SK-N-SH (cell line): Measurements from ENCODE around the gene HS3ST5. TPM values are rescaled to one million over a fixed set of nuclear protein-coding genes. Genes with fewer than 3 reads are reported as not detected.

Source experiments
- CTCF ChIA-PET: fragments of 300-600, 350-600 bp; formaldehyde crosslinking; extraction: SDS; loops from one replicate; lab custom pipeline; 2021; lab: Yijun Ruan, JAX
- POLR2A ChIA-PET: fragments of 350-600 bp; sonication (Branson Sonifier 250); formaldehyde crosslinking; extraction: SDS; loops from one replicate; lab custom pipeline; 2020; ENCODE audit warnings: antibody characterized with exemption, inconsistent platforms; lab: Yijun Ruan, JAX
- DNase-seq: peaks from one replicate; pipeline ENCODE4 v3.0.0; 2012
- H2AFZ ChIP-seq: fragments of 200-600 bp; sonication (generic); 2 replicates; pipeline ENCODE4 v1.8.1; 2016; ENCODE audit warnings: antibody characterized with exemption, mild to moderate bottlenecking, low read depth
- H3F3A ChIP-seq: fragments of 200-600 bp; sonication (generic); replicated peaks from 2 replicates; pipeline ENCODE3; 2016; ENCODE audit warnings: antibody characterized with exemption, mild to moderate bottlenecking; ENCODE audit not compliant: insufficient read depth
- H3K27ac ChIP-seq, 2 experiments: fragments of 200-500 bp in 1 of 2; fragments of 200-600 bp in 1 of 2; sonication (Bioruptor generic) in 1 of 2; sonication (generic), shearing (Covaris generic) in 1 of 2; 2 replicates each; pipeline versions ENCODE4 v1.5.1 to v1.6.1; 2014 to 2016; ENCODE audit warnings: low read depth in 2 of 2, inconsistent platforms in 1 of 2, low read length in 1 of 2, mild to moderate bottlenecking in 1 of 2, mixed read lengths in 1 of 2
- H3K27me3 ChIP-seq: fragments of 200-600 bp; sonication (generic), shearing (Covaris generic); 2 replicates; pipeline ENCODE4 v1.6.1; 2016; ENCODE audit warnings: mixed run types; ENCODE audit not compliant: insufficient read depth
- H3K36me3 ChIP-seq, 2 experiments: fragments of 200-500 bp in 1 of 2; fragments of 200-600 bp in 1 of 2; sonication (Bioruptor generic) in 1 of 2; sonication (generic) in 1 of 2; replicated peaks in 1 of 2; 2 replicates each; pipeline versions ENCODE3 to v1.5.1; 2014 to 2016; ENCODE audit warnings: low read length in 1 of 2, mild to moderate bottlenecking in 1 of 2; ENCODE audit not compliant: insufficient read depth in 2 of 2, control insufficient read depth in 1 of 2
- H3K4me1 ChIP-seq, 2 experiments: fragments of 200-500 bp in 1 of 2; fragments of 200-600 bp in 1 of 2; sonication (Bioruptor generic) in 1 of 2; sonication (generic), shearing (Covaris generic) in 1 of 2; 2 replicates each; pipeline versions ENCODE4 v1.5.1 to v1.6.1; 2014 to 2016; ENCODE audit warnings: low read depth in 1 of 2, low read length in 1 of 2, mixed run types in 1 of 2; ENCODE audit not compliant: insufficient read depth in 2 of 2, control insufficient read depth in 1 of 2
- H3K4me2 ChIP-seq: fragments of 200-600 bp; sonication (generic), shearing (Covaris generic); 2 replicates; pipeline ENCODE4 v1.6.1; 2017; ENCODE audit warnings: mixed run types
- H3K4me3 ChIP-seq, 2 experiments: fragments of 200-500 bp in 1 of 2; fragments of 200-600 bp in 1 of 2; sonication (Bioruptor generic) in 1 of 2; sonication (generic), shearing (Covaris generic) in 1 of 2; 2 replicates each; pipeline versions ENCODE4 v1.5.1 to v1.8.1; 2014 to 2016; ENCODE audit warnings: low read depth in 2 of 2, inconsistent platforms in 1 of 2, low read length in 1 of 2, mild to moderate bottlenecking in 1 of 2, mixed read lengths in 1 of 2, moderate library complexity in 1 of 2
- H3K79me2 ChIP-seq: fragments of 200-600 bp; sonication (generic); 2 replicates; pipeline ENCODE4 v1.8.1; 2017; ENCODE audit warnings: mild to moderate bottlenecking; ENCODE audit not compliant: insufficient read depth
- H3K9ac ChIP-seq: fragments of 200-600 bp; sonication (generic); 2 replicates; pipeline ENCODE4 v1.6.1; 2017; ENCODE audit warnings: mixed run types
- H3K9me2 ChIP-seq: fragments of 200-600 bp; sonication (generic); 2 replicates; pipeline ENCODE4 v1.6.1; 2017; ENCODE audit warnings: mixed run types
- H3K9me3 ChIP-seq: fragments of 200-600 bp; sonication (generic); 2 replicates; pipeline ENCODE4 v1.6.1; 2017; ENCODE audit warnings: mixed run types, mild to moderate bottlenecking, moderate library complexity
- H4K20me1 ChIP-seq: fragments of 200-600 bp; sonication (generic); 2 replicates; pipeline ENCODE4 v1.6.1; 2017; ENCODE audit warnings: mild to moderate bottlenecking, mixed run types; ENCODE audit not compliant: insufficient read depth
- ELF1 ChIP-seq: IDR thresholded peaks from 2 replicates; pipeline ENCODE4 v1.4.0; 2012
- FOSL2 ChIP-seq: IDR thresholded peaks from 2 replicates; pipeline ENCODE4 v1.4.0; 2012; ENCODE audit warnings: low read depth, mild to moderate bottlenecking, moderate library complexity, borderline replicate concordance
- GABPA ChIP-seq: IDR thresholded peaks from 2 replicates; pipeline ENCODE4 v1.4.0; 2012; ENCODE audit warnings: low read depth, mild to moderate bottlenecking
- GATA2 ChIP-seq: sonication (generic); formaldehyde crosslinking; IDR thresholded peaks from 2 replicates; pipeline ENCODE4 v1.5.0; 2020; ENCODE audit warnings: mild to moderate bottlenecking, missing genetic modification reagents
- IRF3 ChIP-seq: fragments of 150-350 bp; IDR thresholded peaks from 2 replicates; pipeline ENCODE4 v1.6.1; 2016; ENCODE audit warnings: mild to moderate bottlenecking, low read depth, low read length
- JUND ChIP-seq: IDR thresholded peaks from 2 replicates; pipeline ENCODE4 v1.4.0; 2012
- NRF1 ChIP-seq: IDR thresholded peaks from 2 replicates; pipeline ENCODE4 v1.6.1; 2012; ENCODE audit warnings: low read depth, mild to moderate bottlenecking, low read length
- POLR2AphosphoS5 ChIP-seq: IDR thresholded peaks from 2 replicates; pipeline ENCODE4 v1.6.1; 2012; ENCODE audit warnings: low read depth, low read length
- REST ChIP-seq: IDR thresholded peaks from 2 replicates; pipeline ENCODE4 v1.6.1; 2012; ENCODE audit warnings: mild to moderate bottlenecking, low read depth, low read length, moderate library complexity
- RFX5 ChIP-seq: IDR thresholded peaks from 2 replicates; pipeline ENCODE4 v1.6.1; 2012; ENCODE audit warnings: mild to moderate bottlenecking, improper control_type of control experiment, low read length
- SMC3 ChIP-seq: IDR thresholded peaks from 2 replicates; pipeline ENCODE4 v1.6.1; 2012; ENCODE audit warnings: low read depth, low read length, improper control_type of control experiment
- YY1 ChIP-seq: IDR thresholded peaks from 2 replicates; pipeline ENCODE4 v1.4.0; 2012; ENCODE audit warnings: low read depth, mild to moderate bottlenecking
- ZBTB33 ChIP-seq: IDR thresholded peaks from 2 replicates; pipeline ENCODE4 v1.4.0; 2012; ENCODE audit warnings: low read depth, borderline replicate concordance
- WGBS: methylation state at CpG from one replicate; pipeline ENCODE4 v1.1.6; 2017; ENCODE audit warnings: low lambda C conversion rate; 5-methylcytosine and 5-hydroxymethylcytosine counted together
- polyA plus RNA-seq, 3 experiments: library from polyadenylated mRNA; depleted of rRNA; stranded (reverse); fragments of >200 nt; gene quantifications; 2 replicates each; pipeline ENCODE4 v1.2.3, GENCODE V29; 2012

HS3ST5 gene
- polyA plus RNA-seq, 1 of the 3 experiments (the other 2 are of a cell fraction), result 0.02 TPM

- no peak overlapping the region for H3K4me2 ChIP-seq
- H3K9me2 ChIP-seq, result no peaks in the 10 kb centered on the region
- no peaks in the 10 kb centered on the region for H3K4me1 ChIP-seq
- H4K20me1 ChIP-seq, result no peaks in the 10 kb centered on the region
- H3K9me3 ChIP-seq, result no peaks in the 10 kb centered on the region
- no peaks in the 10 kb centered on the region for H3F3A ChIP-seq
- no peaks in the 10 kb centered on the region for H3K79me2 ChIP-seq
- WGBS, result 8% methylated on average over 2 of the region's 2 CpGs
- no peak for TF ChIP-seq IRF3
- TF ChIP-seq GABPA, result no peak
- TF ChIP-seq ZBTB33, result no peak
- no peak overlapping the region for H2AFZ ChIP-seq
- ChIA-PET CTCF (no interaction called here), POLR2A (no interaction called here)
- no peak overlapping the region for H3K9ac ChIP-seq
- H3K27me3 ChIP-seq, result no peaks in the 10 kb centered on the region
- DNase-seq, result no peak
- H3K4me3 ChIP-seq, result no peak overlapping the region
- H3K27ac ChIP-seq, result no peak overlapping the region
- no peaks in the 10 kb centered on the region for H3K36me3 ChIP-seq
Measured at GRCh38 chr6:114286211-114286610, 56.6 kb downstream of the HS3ST5 start.

- DNase-seq, result no peak
- no peak for TF ChIP-seq FOSL2
- TF ChIP-seq JUND, result no peak
- TF ChIP-seq YY1, result no peak
- no peak for TF ChIP-seq ZBTB33
- TF ChIP-seq POLR2AphosphoS5, result no peak
- no peak for TF ChIP-seq SMC3
- no peak for TF ChIP-seq ELF1
- TF ChIP-seq REST, result no peak
- no peak for TF ChIP-seq RFX5
- TF ChIP-seq GATA2 (CRISPR knock-in tag), result no peak
- no peak for TF ChIP-seq NRF1
- TF ChIP-seq, all 33 proteins: peak for 0
- Histone ChIP-seq H3K79me2 (no peaks in the 10 kb centered on the region), H3K9me2 (no peaks in the 10 kb centered on the region), H3K36me3 (no peaks in the 10 kb centered on the region), H3K4me1 (no peaks in the 10 kb centered on the region), H2AFZ (no peak overlapping the region), H4K20me1 (no peaks in the 10 kb centered on the region), H3K4me3 (no peak overlapping the region), H3K9me3 (no peaks in the 10 kb centered on the region), H3K9ac (no peak overlapping the region), H3K27ac (no peak overlapping the region), H3K4me2 (no peak overlapping the region), H3F3A (no peaks in the 10 kb centered on the region), H3K27me3 (no peaks in the 10 kb centered on the region)
- ChIA-PET POLR2A (no interaction called here), CTCF (interaction anchor here (0.9 to 1.3 kb wide), 2 partner anchors 44 to 289 kb away, joined by 3 to 4 read pairs; no protein-coding TSS in a partner anchor)
- WGBS, result 70% methylated on average over 2 of the region's 2 CpGs
Measured at GRCh38 chr6:114284281-114284680, 58.5 kb downstream of the HS3ST5 start.
